Stomach (tissue), 9 donors: ENCODE measurements around the gene RBKS. TPM values are rescaled to one million over a fixed set of nuclear protein-coding genes. Genes with fewer than 3 reads are reported as not detected.
"Not testable (repeated sequence)": the region's sequence is repeated elsewhere in the genome, so short reads cannot be mapped to it uniquely, and the experiment has no call there.

ENCODE experiments used
- DNase-seq, 2 donors: peaks; one replicate each; pipeline versions ENCODE4 v3.0.0 to v3.0.0-alpha.2; 2013 to 2019
- H3K27ac ChIP-seq, 5 donors: fragments of 200-600 bp in 4 of 5; sonication (generic) in 4 of 5; one replicate each; pipeline ENCODE4 v1.5.1; 2013 to 2019; ENCODE audit warnings: mild to moderate bottlenecking in 1 of 5, moderate library complexity in 1 of 5
- H3K27me3 ChIP-seq, 3 donors: fragments of 200-600 bp; sonication (generic); one replicate each; pipeline ENCODE4 v1.5.1; 2017 to 2019; ENCODE audit warnings: mixed run types in 1 of 3
- H3K36me3 ChIP-seq, 4 donors: fragments of 200-600 bp; sonication (generic); 1 replicate in 3 of 4; 2 replicates in 1 of 4; pipeline ENCODE4 v1.5.1; 2016 to 2019
- H3K4me1 ChIP-seq, 4 donors: fragments of 200-600 bp; sonication (generic); one replicate each; pipeline ENCODE4 v1.5.1; 2016 to 2019
- H3K4me3 ChIP-seq, 4 donors: fragments of 200-600 bp; sonication (generic) in 3 of 4; one replicate each; pipeline ENCODE4 v1.5.1; 2016 to 2019; ENCODE audit warnings: mild to moderate bottlenecking in 1 of 4
- H3K9me3 ChIP-seq, 4 donors: fragments of 200-600 bp; sonication (generic); one replicate each; pipeline ENCODE4 v1.5.1; 2016 to 2019
- CTCF ChIP-seq, 7 experiments: fragments of 450-650 bp in 4 of 7; fragments of 200-600 bp in 3 of 7; sonication (generic) in 3 of 7; IDR thresholded peaks; one replicate each; pipeline ENCODE4 v1.5.1; 2016 to 2019; ENCODE audit warnings: antibody characterized with exemption in 7 of 7, control low read depth in 2 of 7, mild to moderate bottlenecking in 1 of 7
- EP300 ChIP-seq: sonication (generic); formaldehyde crosslinking; IDR thresholded peaks from one replicate; pipeline ENCODE4 v1.6.1; 2017; ENCODE audit warnings: antibody characterized with exemption
- POLR2A ChIP-seq, 4 donors: fragments of 450-650 bp; IDR thresholded peaks; one replicate each; pipeline ENCODE4 v1.6.1; 2016; ENCODE audit warnings: antibody characterized with exemption in 4 of 4, control low read depth in 2 of 4, mild to moderate bottlenecking in 1 of 4, moderate library complexity in 1 of 4
- POLR2AphosphoS5 ChIP-seq, 3 donors: sonication (generic); formaldehyde crosslinking; IDR thresholded peaks; one replicate each; pipeline ENCODE4 v1.6.1; 2016; ENCODE audit warnings: antibody characterized with exemption in 3 of 3
- WGBS, 5 donors: extraction: QIAGEN DNeasy Blood & Tissue Kit in 3 of 5; methylation state at CpG; one replicate each; pipeline versions ENCODE4 v1.1.5 to v1.1.7; 2013 to 2018; 5-methylcytosine and 5-hydroxymethylcytosine counted together
- intact Hi-C: fragments of 100-400 bp; cut with DNase I; formaldehyde crosslinking; loops from one replicate; pipeline ENCODE4 v1.15.1; 2023; ENCODE audit warnings: low total_unique reads
- polyA plus RNA-seq, 3 donors: library from polyadenylated mRNA; stranded (reverse); fragments of 200-250 nt; gene quantifications; one replicate each; pipeline ENCODE4 v1.2.3, GENCODE V29; 2013
- total RNA-seq, 5 donors: library from RNA; depleted of rRNA; stranded (reverse); fragments of >200 nt; gene quantifications; one replicate each; pipeline versions ENCODE4 v1.1.0 to v1.2.3, GENCODE V29; 2014 to 2016
- donor health status: healthy with polysubstance abuse.
- donor health status: Bipolar disorder and iron deficiency.
- donor health status: healthy.

RBKS gene
- total and polyA plus RNA-seq, 8 donors = 0.76 to 2.9 (median 1.9) TPM; not detected in 3

GRCh38 chr2:27771548-27772335, 118.4 kb downstream of the RBKS start, which contains the start of gene MRPL33:
Gene MRPL33 (plus strand): TSS chr2:27771719. CDS start chr2:27771778, 59 bp downstream.
- peak; percentile 97 to 98 for DNase-seq
- Histone ChIP-seq H3K4me1 (peaks cover 17 to 55% (median 42%) of the 10 kb centered on the region in 4 donors), H3K27me3 (no peaks in the 10 kb centered on the region), H3K27ac (peak within 1 kb of the TSS; percentile 95 to 98 (median 96)), H3K36me3 (peaks cover 0 to 25% (median 11%) of the 10 kb centered on the region in 4 donors), H3K9me3 (no peaks in the 10 kb centered on the region), H3K4me3 (peak within 1 kb of the TSS; percentile 79 to 90 (median 84))
- TF ChIP-seq POLR2A (IDR thresholded peaks at IDR 0.05) = peak in 2 of 4 donors; percentile 60
- TF ChIP-seq POLR2AphosphoS5 (IDR thresholded peaks at IDR 0.05) = peak; percentile 78 to 96 (median 93)
- TF ChIP-seq EP300 = no peak
- TF ChIP-seq CTCF (IDR thresholded peaks at IDR 0.05) = no peak
- intact Hi-C loops = no loop called here
- 0 to 1% (median 0%) methylated on average over 38 to 48 of the region's 48 CpGs for WGBS, 5 donors

DNA sequence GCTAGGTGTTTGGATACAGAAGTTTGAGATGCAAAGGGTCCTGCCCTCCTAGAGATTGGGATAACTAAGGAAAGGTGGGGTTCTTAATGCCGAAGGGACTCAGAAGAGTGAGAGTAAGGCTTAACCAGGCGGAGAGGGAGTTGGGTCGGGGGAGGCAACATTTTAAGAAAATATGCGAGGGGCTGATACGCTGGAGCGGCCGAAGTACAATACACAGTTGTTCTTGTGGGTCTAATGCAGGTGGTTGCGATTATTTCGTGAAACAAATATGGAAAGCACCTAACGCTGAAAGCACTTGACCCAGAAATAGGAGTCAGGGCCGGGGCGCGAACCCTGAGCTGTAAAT, 119.0 kb downstream of the RBKS start:
- WGBS, 5 donors = 6 to 10% (median 9%) methylated on average over 13 of the region's 13 CpGs
- Histone ChIP-seq H3K9me3 (no peaks in the 10 kb centered on the region), H3K4me1 (peaks cover 17 to 54% (median 44%) of the 10 kb centered on the region in 4 donors), H3K36me3 (peaks cover 0 to 19% (median 11%) of the 10 kb centered on the region in 4 donors), H3K27me3 (no peaks in the 10 kb centered on the region), H3K27ac (peak overlapping the region; percentile 95 to 98 (median 96)), H3K4me3 (peak overlapping the region; percentile 79 to 90 (median 84))
- TF ChIP-seq POLR2A (IDR thresholded peaks at IDR 0.05) = no peak
- DNase-seq = no peak
- intact Hi-C loops = no loop called here

- H3K27me3 ChIP-seq = no peaks in the 10 kb centered on the region
- WGBS, 5 donors = 42 to 76% (median 49%) methylated on average over 2 of the region's 2 CpGs
- H3K36me3 ChIP-seq = no peaks in the 10 kb centered on the region
- no peak for TF ChIP-seq CTCF (IDR thresholded peaks at IDR 0.05)
- TF ChIP-seq POLR2A (IDR thresholded peaks at IDR 0.05) = no peak
- no peak for TF ChIP-seq POLR2AphosphoS5 (IDR thresholded peaks at IDR 0.05)
- no peak for TF ChIP-seq EP300
- peak in 1 of 2 donors; percentile 62 for DNase-seq
- intact Hi-C loops = no loop called here
- peak overlapping the region; percentile 32 to 37 (median 34) for H3K4me3 ChIP-seq
- no peaks in the 10 kb centered on the region for H3K9me3 ChIP-seq
- peak overlapping the region; percentile 75 to 83 (median 81) for H3K27ac ChIP-seq
- H3K4me1 ChIP-seq = peaks cover 35 to 53% (median 40%) of the 10 kb centered on the region in 4 donors
Measured at GRCh38 chr2:27766287-27766661, 123.9 kb downstream of the RBKS start.

GRCh38 chr2:27765621-27766286, 124.4 kb downstream of the RBKS start:
- H3K27ac ChIP-seq = peak overlapping the region; percentile 75 to 83 (median 81)
- H3K4me1 ChIP-seq = peaks cover 34 to 49% (median 35%) of the 10 kb centered on the region in 4 donors
- TF ChIP-seq EP300 = no peak
- peak in 1 of 3 donors; percentile 43 for TF ChIP-seq POLR2AphosphoS5 (IDR thresholded peaks at IDR 0.05)
- H3K4me3 ChIP-seq = peak overlapping the region; percentile 32 to 37 (median 34)
- no peaks in the 10 kb centered on the region for H3K27me3 ChIP-seq
- peak; percentile 81 to 93 for DNase-seq
- 14 to 21% (median 17%) methylated on average over 25 to 29 of the region's 29 CpGs for WGBS, 5 donors
- H3K36me3 ChIP-seq = no peaks in the 10 kb centered on the region
- intact Hi-C loops = no loop called here
- no peaks in the 10 kb centered on the region for H3K9me3 ChIP-seq

DNA sequence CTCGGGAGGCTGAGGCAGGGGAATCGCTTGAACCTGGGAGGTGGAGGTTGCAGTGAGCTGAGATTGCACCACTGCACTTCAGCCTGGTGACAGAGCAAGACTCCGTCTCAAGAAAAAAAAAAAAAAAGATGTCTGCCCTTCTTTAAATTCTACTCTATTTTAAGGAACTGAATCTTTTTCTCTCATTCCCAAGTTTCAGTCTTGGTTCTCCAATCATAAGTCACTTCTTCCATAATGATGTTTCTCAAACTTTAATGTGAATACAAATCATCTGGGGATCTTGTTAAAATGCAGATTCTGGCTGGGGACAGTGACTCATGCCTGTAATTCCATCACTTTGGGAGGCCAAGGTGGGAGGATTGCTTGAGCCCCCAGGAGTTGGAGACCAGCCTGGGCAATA, 125.7 kb downstream of the RBKS start:
- H3K27me3 ChIP-seq, H3K27ac ChIP-seq, DNase-seq, H3K36me3 ChIP-seq, H3K4me3 ChIP-seq, intact Hi-C loops, H3K9me3 ChIP-seq: not testable (repeated sequence)
- 84 to 96% (median 93%) methylated on average over 3 of the region's 3 CpGs for WGBS, 5 donors
- peaks cover 33 to 47% (median 34%) of the 10 kb centered on the region in 4 donors for H3K4me1 ChIP-seq
